HCT116 (cell line): ENCODE data around the gene CAST. TPM values are rescaled to one million over a fixed set of nuclear protein-coding genes. Genes with fewer than 3 reads are reported as not detected.

Experiments used
- ATAC-seq: fragments of 200-7000 bp; cut with Tn5 transposase; 2 replicates; pipeline ENCODE4 v1.9.1; 2020; ENCODE audit warnings: mild to moderate bottlenecking, moderate library complexity
- BruUV-seq: library from RNA; stranded (reverse); fragments of 400-500 nt; replicated peaks from 2 replicates; lab custom pipeline; 2021; lab: Mats Ljungman, UMichigan
- CTCF ChIA-PET: fragments of 300-600 bp; sonication (Branson Sonifier 250); formaldehyde crosslinking; loops from one replicate; lab custom pipeline; 2021; ENCODE audit warnings: antibody characterized with exemption; lab: Charles Lee
- POLR2A ChIA-PET: fragments of 300-600, 350-600 bp; sonication (Branson Sonifier 250); formaldehyde crosslinking; loops from one replicate; lab custom pipeline; 2021; ENCODE audit warnings: antibody characterized with exemption; lab: Charles Lee
- RAD21 ChIA-PET, 2 experiments: fragments of 300-600 bp; sonication (Branson Sonifier 250); formaldehyde crosslinking; loops; one replicate each; lab custom pipeline; 2023; ENCODE audit warnings: low total read pairs in 2 of 2; ENCODE audit not compliant: uncharacterized antibody in 2 of 2, unreplicated experiment in 2 of 2, low non-redundant PET in 1 of 2; lab: Charles Lee
- DNase-seq: peaks from one replicate; pipeline ENCODE4 v3.0.0-alpha.2; 2010; ENCODE audit warnings: low read depth, low spot score
- H2AFZ ChIP-seq: fragments of 200-600 bp; shearing (Covaris generic), sonication (generic); 2 replicates; pipeline ENCODE4 v1.6.1; 2017; ENCODE audit warnings: low read depth, mixed run types, mixed read lengths, antibody characterized with exemption, low read length; ENCODE audit not compliant: poor library complexity, severe bottlenecking
- H3K27ac ChIP-seq: 2 replicates; pipeline ENCODE4 v1.5.1; 2012; ENCODE audit warnings: low read depth, low read length
- H3K27me3 ChIP-seq: fragments of 200-600 bp; sonication (generic); 2 replicates; pipeline ENCODE4 v1.6.1; 2016; ENCODE audit warnings: mixed run types, low read length, mixed read lengths; ENCODE audit not compliant: insufficient read depth
- H3K36me3 ChIP-seq, 2 experiments: fragments of 200-500 bp in 1 of 2; fragments of 200-600 bp in 1 of 2; sonication (Bioruptor generic) in 1 of 2; sonication (generic) in 1 of 2; 2 replicates each; pipeline versions ENCODE4 v1.5.1 to v1.6.1; 2014 to 2016; ENCODE audit warnings: low read length in 2 of 2, inconsistent platforms in 1 of 2, mixed read lengths in 1 of 2, mixed run types in 1 of 2; ENCODE audit not compliant: insufficient read depth in 2 of 2, control insufficient read depth in 1 of 2
- H3K4me1 ChIP-seq, 2 experiments: fragments of 200-600 bp in 1 of 2; sonication (generic) in 1 of 2; 2 replicates each; pipeline versions ENCODE4 v1.5.1 to v1.6.1; 2012 to 2017; ENCODE audit warnings: low read length in 2 of 2, inconsistent platforms in 1 of 2, mild to moderate bottlenecking in 1 of 2, mixed read lengths in 1 of 2, mixed run types in 1 of 2, moderate library complexity in 1 of 2; ENCODE audit not compliant: insufficient read depth in 2 of 2, control insufficient read depth in 1 of 2
- H3K4me2 ChIP-seq: fragments of 200-600 bp; sonication (generic); 2 replicates; pipeline ENCODE4 v1.6.1; 2017; ENCODE audit warnings: mixed run types, low read length, mixed read lengths
- H3K4me3 ChIP-seq, 2 experiments: fragments of 200-600 bp in 1 of 2; sonication (generic) in 1 of 2; replicated peaks in 1 of 2; 2 replicates each; pipeline ENCODE4 v1.5.1; 2011 to 2016; ENCODE audit warnings: low read length in 2 of 2, control low read depth in 1 of 2, low read depth in 1 of 2, mild to moderate bottlenecking in 1 of 2, mixed read lengths in 1 of 2, mixed run types in 1 of 2
- H3K79me2 ChIP-seq: fragments of 200-600 bp; sonication (generic); 2 replicates; pipeline ENCODE4 v1.6.1; 2017; ENCODE audit warnings: mild to moderate bottlenecking, mixed run types, low read length, moderate library complexity, mixed read lengths; ENCODE audit not compliant: insufficient read depth
- H3K9ac ChIP-seq: fragments of 200-600 bp; sonication (generic); 2 replicates; pipeline ENCODE4 v1.6.1; 2016; ENCODE audit warnings: low read length, mixed read lengths
- H3K9me2 ChIP-seq: fragments of 200-600 bp; sonication (generic), shearing (Covaris generic); 2 replicates; pipeline ENCODE4 v1.6.1; 2017; ENCODE audit warnings: mixed run types, mild to moderate bottlenecking, moderate library complexity; ENCODE audit not compliant: insufficient read depth
- H3K9me3 ChIP-seq, 2 experiments: fragments of 200-500 bp in 1 of 2; fragments of 200-600 bp in 1 of 2; sonication (Bioruptor generic) in 1 of 2; sonication (generic) in 1 of 2; 2 replicates each; pipeline ENCODE4 v1.6.1; 2014 to 2017; ENCODE audit warnings: low read length in 2 of 2, mixed read lengths in 2 of 2, inconsistent platforms in 1 of 2, low read depth in 1 of 2, mild to moderate bottlenecking in 1 of 2, mixed run types in 1 of 2, moderate library complexity in 1 of 2; ENCODE audit not compliant: control insufficient read depth in 1 of 2, insufficient read depth in 1 of 2
- H4K20me1 ChIP-seq: fragments of 200-600 bp; sonication (generic), shearing (Covaris generic); 2 replicates; pipeline ENCODE4 v1.6.1; 2017; ENCODE audit warnings: mixed run types, mild to moderate bottlenecking, moderate library complexity; ENCODE audit not compliant: insufficient read depth
- CBX3 ChIP-seq: IDR thresholded peaks from 2 replicates; pipeline ENCODE4 v1.6.1; 2012; ENCODE audit warnings: low read depth
- CEBPB ChIP-seq: IDR thresholded peaks from 2 replicates; pipeline ENCODE4 v1.6.1; 2012; ENCODE audit warnings: low read depth
- CTCF ChIP-seq, 3 experiments: fragments of 200-600 bp in 1 of 3; sonication (generic) in 1 of 3; IDR thresholded peaks in 2 of 3; conservative IDR thresholded peaks in 1 of 3; 2 replicates each; pipeline ENCODE4 v1.5.1; 2012 to 2017; ENCODE audit warnings: low read depth in 2 of 3, low read length in 2 of 3, antibody characterized with exemption in 1 of 3, borderline replicate concordance in 1 of 3, control low read depth in 1 of 3, mild to moderate bottlenecking in 1 of 3, mixed read lengths in 1 of 3, mixed run types in 1 of 3, moderate library complexity in 1 of 3; ENCODE audit not compliant: insufficient read depth in 1 of 3
- EGR1 ChIP-seq: IDR thresholded peaks from 2 replicates; pipeline ENCODE4 v1.6.1; 2012; ENCODE audit warnings: low read depth
- ELF1 ChIP-seq: IDR thresholded peaks from 2 replicates; pipeline ENCODE4 v1.6.1; 2012; ENCODE audit warnings: low read depth, borderline replicate concordance
- EZH2 ChIP-seq: fragments of 200-600 bp; sonication (generic); IDR thresholded peaks from 2 replicates; pipeline ENCODE4 v1.6.1; 2017; ENCODE audit warnings: antibody characterized with exemption, mixed run types
- EZH2phosphoT487 ChIP-seq: fragments of 200-600 bp; IDR thresholded peaks from 2 replicates; pipeline ENCODE4 v1.6.1; 2018; ENCODE audit warnings: antibody characterized with exemption, borderline replicate concordance
- FOSL1 ChIP-seq: IDR thresholded peaks from 2 replicates; pipeline ENCODE4 v1.6.1; 2012; ENCODE audit warnings: low read depth
- MAX ChIP-seq: IDR thresholded peaks from 2 replicates; pipeline ENCODE4 v1.6.1; 2012
- POLR2A ChIP-seq: IDR thresholded peaks from 2 replicates; pipeline ENCODE4 v1.7.0; 2011; ENCODE audit warnings: borderline replicate concordance; ENCODE audit not compliant: insufficient read depth, insufficient read length; ENCODE audit errors: extremely low read depth
- POLR2AphosphoS5 ChIP-seq: IDR thresholded peaks from 2 replicates; pipeline ENCODE4 v1.6.1; 2011; ENCODE audit warnings: mild to moderate bottlenecking, low read depth, low read length, moderate library complexity
- RAD21 ChIP-seq: IDR thresholded peaks from 2 replicates; pipeline ENCODE4 v1.6.1; 2012; ENCODE audit warnings: low read depth, mild to moderate bottlenecking
- REST ChIP-seq: IDR thresholded peaks from 2 replicates; pipeline ENCODE4 v1.6.1; 2012; ENCODE audit warnings: low read depth
- SIN3A ChIP-seq: IDR thresholded peaks from 2 replicates; pipeline ENCODE4 v1.6.1; 2012; ENCODE audit warnings: low read depth
- SP1 ChIP-seq: IDR thresholded peaks from 2 replicates; pipeline ENCODE4 v1.6.1; 2012; ENCODE audit warnings: low read depth
- TCF7L2 ChIP-seq: IDR thresholded peaks from 2 replicates; pipeline ENCODE4 v1.7.0; 2011; ENCODE audit warnings: borderline replicate concordance, inconsistent platforms; ENCODE audit not compliant: insufficient read depth, insufficient read length; ENCODE audit errors: extremely low read depth
- intact Hi-C: fragments of 100-400 bp; cut with micrococcal nuclease; formaldehyde crosslinking; loops from 2 replicates; pipeline ENCODE4 v1.10.0; 2022
- total RNA-seq: library from RNA; stranded (reverse); gene quantifications from one replicate; pipeline ENCODE4 v1.2.1, GENCODE V29; 2021; ENCODE audit not compliant: unreplicated experiment

CAST gene
- total RNA-seq, 1 experiment from 2014 or later, result 142 TPM

GRCh38 chr5:96660971-96661854 lies 963 bp upstream of the CAST start:
- Histone ChIP-seq H3K9me2 (no peaks in the 10 kb centered on the region), H3K9ac (peak overlapping the region; percentile 80), H3K36me3 (no peaks in the 10 kb centered on the region), H3K9me3 (no peaks in the 10 kb centered on the region), H2AFZ (peak overlapping the region; percentile 72), H3K27ac (peak overlapping the region; percentile 96), H3K4me1 (peaks cover 22 to 56% of the 10 kb centered on the region in 2 experiments; a peak in 3 of 4 replicates), H3K79me2 (peaks cover 16% of the 10 kb centered on the region), H3K4me2 (peak overlapping the region; percentile 77), H3K4me3 (peak overlapping the region; percentile 82 to 87), H4K20me1 (no peaks in the 10 kb centered on the region), H3K27me3 (no peaks in the 10 kb centered on the region)
- ATAC-seq (no peak), DNase-seq (no peak)
- POLR2A ChIA-PET, result interaction anchor here (1.1 to 2.0 kb wide), 2 partner anchors 40 to 41 kb away, joined by 3 to 8 read pairs; no protein-coding TSS in a partner anchor
- RAD21 ChIA-PET, result no interaction called here
- TSS peak; percentile 93 for BruUV-seq
- CTCF ChIA-PET, result interaction anchor here (0.7 to 1.1 kb wide), 2 partner anchors 47 to 240 kb away, joined by 3 to 4 read pairs; no protein-coding TSS in a partner anchor
- intact Hi-C loops, result loop anchor here (5.0 kb wide), 1 partner anchor 41 kb away; no protein-coding TSS in a partner anchor
- no peak for TF ChIP-seq CTCF (IDR thresholded peaks at IDR 0.05 in 2 of 3, conservative IDR thresholded peaks at IDR 0.05 in 1 of 3; ENCODE audit: borderline replicate concordance in 1 of 3, insufficient read depth in 1 of 3, low read depth in 2 of 3, low read length in 2 of 3)
- 0 out of 2 replicates have a peak, but pooled peaks have one; percentile 26 for TF ChIP-seq ELF1
- TF ChIP-seq CBX3, result no peak
- no peak for TF ChIP-seq EZH2phosphoT487
- no peak for TF ChIP-seq RAD21
- no peak for TF ChIP-seq EGR1
- TF ChIP-seq MAX, result 0 out of 2 replicates have a peak, but pooled peaks have one; percentile 9
- TF ChIP-seq POLR2AphosphoS5, result no peak
- no peak for TF ChIP-seq CEBPB
- TF ChIP-seq FOSL1, result no peak
- no peak for TF ChIP-seq POLR2A
- TF ChIP-seq TCF7L2, result no peak
- TF ChIP-seq SP1, result no peak
- TF ChIP-seq EZH2, result no peak
- no peak for TF ChIP-seq SIN3A
- TF ChIP-seq REST, result no peak
